ENCODE data around the gene NTN5.

The NTN5 gene

GRCh38 chr19:48629599-48630295 lies 43.1 kb downstream of the NTN5 start:
- DNase-seq = no peak

- no peak for DNase-seq
Observed at GRCh38 chr19:48629297-48629598, 43.6 kb downstream of the NTN5 start.

GRCh38 chr19:48628486-48629296 lies 44.1 kb downstream of the NTN5 start:
- DNase-seq = no peak

- no peak for DNase-seq
Observed at GRCh38 chr19:48627865-48628314, 44.9 kb downstream of the NTN5 start.

- no peak for DNase-seq
Observed at GRCh38 chr19:48627201-48627864, 45.5 kb downstream of the NTN5 start.

- no peak for DNase-seq
Observed at GRCh38 chr19:48625891-48626327, 46.9 kb downstream of the NTN5 start.

- DNase-seq = no peak
Observed at GRCh38 chr19:48624791-48625723, 47.8 kb downstream of the NTN5 start.

GRCh38 chr19:48624067-48624594 lies 48.7 kb downstream of the NTN5 start:
- DNase-seq = peak; percentile 98

GRCh38 chr19:48623556-48624066 lies 49.2 kb downstream of the NTN5 start:
- no peak for DNase-seq

- DNase-seq = no peak
Observed at GRCh38 chr19:48619692-48620585, 52.9 kb downstream of the NTN5 start.

- peak; percentile 100 for DNase-seq
Observed at GRCh38 chr19:48618916-48619691, 53.7 kb downstream of the NTN5 start, which contains the start of the genes RPL18 and SPHK2. Gene RPL18 (minus strand): TSS chr19:48619178. CDS start chr19:48619143, 35 bp downstream. Gene SPHK2 (plus strand): TSS chr19:48619506. CDS start chr19:48620515, 1,009 bp downstream.

- DNase-seq = no peak
Observed at GRCh38 chr19:48618278-48618915, 54.4 kb downstream of the NTN5 start.

GRCh38 chr19:48617146-48617937 lies 55.5 kb downstream of the NTN5 start:
- no peak for DNase-seq

- DNase-seq = no peak
Observed at GRCh38 chr19:48616491-48617056, 56.2 kb downstream of the NTN5 start.

GRCh38 chr19:48616041-48616436 lies 56.8 kb downstream of the NTN5 start:
- DNase-seq = no peak

GRCh38 chr19:48615231-48616040 lies 57.4 kb downstream of the NTN5 start:
- DNase-seq = no peak
